ENCODE measurements around the gene DOCK3.

DNA sequence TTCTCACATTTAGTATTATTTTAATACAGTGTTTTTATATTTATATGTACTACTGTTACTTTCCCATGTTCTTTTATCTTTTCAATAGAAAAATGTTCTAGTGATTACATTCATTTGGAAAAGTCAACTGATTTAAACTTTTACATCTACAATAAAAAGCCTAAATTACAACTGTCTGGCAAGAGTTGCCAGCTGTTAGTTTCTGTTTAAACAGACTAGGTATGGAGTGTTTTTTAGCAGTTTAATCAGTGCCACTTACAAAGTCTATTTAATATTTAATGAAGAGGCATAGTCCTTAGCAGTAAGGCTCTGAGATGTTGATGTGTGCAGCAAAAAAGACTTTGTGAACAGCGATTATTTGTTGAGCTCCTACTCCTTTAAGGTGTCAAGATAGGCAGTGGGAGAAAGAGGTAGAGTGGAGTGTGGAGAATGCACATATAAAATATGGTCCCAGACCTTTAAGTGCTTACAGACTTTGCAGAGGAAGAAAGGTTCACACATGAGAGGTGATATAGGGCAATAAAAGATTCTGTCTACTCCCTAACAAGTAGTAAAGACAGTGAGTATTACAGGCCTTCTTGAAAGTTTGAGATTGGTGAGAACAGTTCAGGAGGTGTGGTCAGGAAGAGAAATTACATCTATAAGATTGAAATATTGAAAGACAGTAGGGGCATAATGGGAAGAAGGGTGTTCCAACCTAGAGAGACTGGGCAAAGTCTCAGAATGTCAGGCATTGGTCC lies 320.5 kb downstream of the DOCK3 start:
- TF ChIP-seq, protein P1, sequence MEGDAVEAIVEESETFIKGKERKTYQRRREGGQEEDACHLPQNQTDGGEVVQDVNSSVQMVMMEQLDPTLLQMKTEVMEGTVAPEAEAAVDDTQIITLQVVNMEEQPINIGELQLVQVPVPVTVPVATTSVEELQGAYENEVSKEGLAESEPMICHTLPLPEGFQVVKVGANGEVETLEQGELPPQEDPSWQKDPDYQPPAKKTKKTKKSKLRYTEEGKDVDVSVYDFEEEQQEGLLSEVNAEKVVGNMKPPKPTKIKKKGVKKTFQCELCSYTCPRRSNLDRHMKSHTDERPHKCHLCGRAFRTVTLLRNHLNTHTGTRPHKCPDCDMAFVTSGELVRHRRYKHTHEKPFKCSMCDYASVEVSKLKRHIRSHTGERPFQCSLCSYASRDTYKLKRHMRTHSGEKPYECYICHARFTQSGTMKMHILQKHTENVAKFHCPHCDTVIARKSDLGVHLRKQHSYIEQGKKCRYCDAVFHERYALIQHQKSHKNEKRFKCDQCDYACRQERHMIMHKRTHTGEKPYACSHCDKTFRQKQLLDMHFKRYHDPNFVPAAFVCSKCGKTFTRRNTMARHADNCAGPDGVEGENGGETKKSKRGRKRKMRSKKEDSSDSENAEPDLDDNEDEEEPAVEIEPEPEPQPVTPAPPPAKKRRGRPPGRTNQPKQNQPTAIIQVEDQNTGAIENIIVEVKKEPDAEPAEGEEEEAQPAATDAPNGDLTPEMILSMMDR (IDR thresholded peaks at IDR 0.05) = no peak
- no peak for TF ChIP-seq POLR2A (IDR thresholded peaks at IDR 0.05)

Data from ovary (tissue), 3 donors.